Stimulated activated CD4-positive, alpha-beta T cell treated with anti-CD3 and anti-CD28 coated beads, Interleukin-4, amount 100 ng/mL, for 1 hour (primary cell): ENCODE data around the gene PIGK.
"Not testable (repeated sequence)": the region's sequence is repeated elsewhere in the genome, so short reads cannot be mapped to it uniquely, and the experiment has no call there.

ENCODE experiments used
- DNase-seq: peaks from one replicate; pipeline ENCODE4 v3.0.0-alpha.2; 2020

Gene PIGK

DNA sequence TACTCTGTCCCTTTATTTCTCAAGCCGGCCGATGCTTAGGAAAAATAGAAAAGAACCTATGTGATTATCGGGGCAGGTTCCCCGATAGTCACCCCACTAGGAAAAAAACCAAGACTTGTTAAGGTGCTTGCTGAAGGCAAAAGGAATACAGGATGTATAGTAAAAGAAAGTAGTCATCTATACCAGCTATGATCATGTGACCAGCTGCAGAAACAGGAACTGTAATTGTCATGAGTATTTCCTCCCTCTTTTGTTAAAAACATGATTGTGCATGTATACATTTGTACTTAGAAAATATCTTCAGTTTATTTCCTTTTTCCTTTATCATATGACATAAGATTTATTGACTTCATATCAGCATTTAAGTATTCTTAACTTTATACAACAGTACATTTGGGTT is 30.5 kb downstream of the PIGK start:
- DNase-seq = no peak

DNA sequence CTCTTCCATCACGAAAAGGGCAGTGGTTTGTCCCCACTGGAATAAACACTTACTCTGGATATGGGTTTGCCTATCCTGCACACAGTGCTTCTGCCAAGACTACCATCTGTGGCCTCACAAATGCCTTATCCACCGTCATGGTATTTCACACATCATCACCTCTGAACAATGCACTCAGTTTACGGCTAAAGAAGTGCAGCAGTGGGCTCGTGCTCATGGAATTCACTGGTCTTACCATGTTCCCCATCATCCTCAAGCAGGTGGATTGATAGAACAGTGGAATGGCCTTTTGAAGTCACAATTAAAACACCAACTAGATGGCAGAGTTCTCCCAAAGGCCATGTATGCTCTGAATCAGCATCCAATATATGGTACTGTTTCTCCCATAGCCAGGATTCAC is 32.3 kb downstream of the PIGK start:
- DNase-seq = not testable (repeated sequence)

DNA sequence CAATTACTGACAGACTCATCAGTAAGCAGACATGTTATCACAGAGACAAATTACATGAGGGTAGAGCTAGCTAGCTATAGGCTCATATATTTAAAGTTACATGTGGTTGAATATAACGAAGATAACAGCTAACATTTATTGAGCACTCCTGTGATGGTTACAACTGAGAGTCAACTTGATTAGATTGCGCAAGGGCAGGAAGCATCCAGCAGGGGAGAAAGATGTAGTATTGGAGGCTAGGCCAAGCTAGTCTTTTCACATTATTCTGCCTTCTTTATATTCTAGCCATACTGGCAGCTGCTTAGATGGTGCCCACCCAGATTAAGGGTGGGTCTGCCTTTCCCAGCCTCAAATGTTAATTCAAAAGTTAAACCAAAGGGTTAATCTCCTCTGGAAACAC is 37.1 kb downstream of the PIGK start:
- DNase-seq = no peak

DNA sequence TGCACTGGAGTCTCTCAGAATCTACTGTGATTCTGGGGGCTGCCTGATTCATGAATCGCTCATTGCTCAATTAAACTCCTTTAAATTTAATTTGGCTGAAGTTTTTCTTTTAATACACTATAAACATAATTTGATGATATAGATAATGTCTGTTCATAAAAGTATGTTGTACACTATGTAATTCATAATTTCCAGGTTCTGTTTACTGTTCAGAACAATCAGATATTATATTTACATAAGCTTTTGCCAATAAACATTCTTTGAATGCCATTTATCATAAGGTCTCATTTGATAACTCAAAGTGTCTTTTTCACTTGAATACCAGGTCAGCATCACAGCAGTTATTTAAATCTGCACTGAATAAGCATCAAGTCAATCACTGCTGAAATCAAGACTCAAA is 39.6 kb downstream of the PIGK start:
- DNase-seq = no peak

DNA sequence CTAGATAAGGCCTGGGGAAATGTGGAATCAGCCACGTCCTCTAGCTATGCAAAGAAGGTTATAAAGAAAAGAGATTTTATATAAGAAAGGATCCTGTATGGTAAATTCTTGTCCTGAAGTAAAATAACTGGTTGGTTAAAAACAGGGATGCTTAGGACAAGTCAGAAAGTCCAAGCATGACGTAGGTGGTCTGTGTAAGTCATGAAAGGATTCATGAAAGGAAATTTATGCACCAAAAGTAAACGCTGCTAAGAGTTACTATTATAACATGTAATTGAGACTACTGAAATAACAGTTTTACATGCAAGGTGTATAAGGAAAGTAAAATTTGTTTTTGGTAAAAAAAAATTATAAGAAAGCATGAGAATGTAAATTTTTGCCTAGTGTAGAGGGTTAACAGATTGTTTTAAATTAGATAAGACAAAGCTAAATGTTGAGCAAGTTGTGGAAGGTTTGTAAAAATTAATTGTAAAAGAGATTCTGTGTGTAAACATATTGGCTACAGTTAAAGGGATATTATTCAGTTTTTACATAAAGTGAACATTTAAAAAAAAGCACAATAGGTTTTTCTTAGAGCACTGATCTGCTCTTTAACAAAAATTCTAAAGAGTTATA is 43.9 kb downstream of the PIGK start:
- no peak for DNase-seq

DNA sequence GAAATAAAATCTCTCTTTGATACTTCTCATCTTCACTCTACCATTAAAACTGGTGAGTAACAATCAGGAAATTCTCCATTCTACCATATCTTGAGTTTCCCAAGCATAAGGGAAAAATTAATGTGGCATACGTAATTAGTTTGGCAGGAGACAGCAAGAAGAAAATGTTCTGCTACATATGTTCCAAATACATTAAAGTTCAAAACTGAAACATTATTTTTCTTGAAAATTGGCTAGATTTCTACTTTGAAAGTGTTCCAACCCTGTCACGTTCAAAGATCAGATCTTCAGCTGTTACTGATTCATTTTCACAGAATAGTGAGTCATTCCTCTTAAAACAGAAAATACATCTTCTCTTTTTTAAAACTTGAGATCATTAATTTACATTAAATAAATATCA is 48.5 kb downstream of the PIGK start:
- no peak for DNase-seq

DNA sequence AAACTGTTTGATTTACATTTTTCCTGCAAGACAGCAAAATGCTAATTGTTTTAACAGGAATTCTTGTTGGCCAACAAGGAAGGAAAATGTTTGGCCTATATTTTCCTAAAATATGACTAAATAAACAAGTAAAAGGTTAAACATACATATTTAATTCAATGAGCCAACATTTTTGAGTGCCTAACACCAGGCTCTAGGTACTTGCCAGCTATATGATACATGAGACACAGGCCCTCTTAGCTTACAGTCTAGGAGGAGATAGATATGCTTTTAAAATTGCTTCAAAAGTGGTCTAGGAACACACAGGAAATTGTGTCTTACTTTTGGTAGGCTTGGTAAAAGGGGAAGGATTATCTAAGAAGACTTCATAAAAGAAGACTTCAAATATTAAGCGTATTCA is 50.9 kb downstream of the PIGK start:
- DNase-seq = no peak

DNA sequence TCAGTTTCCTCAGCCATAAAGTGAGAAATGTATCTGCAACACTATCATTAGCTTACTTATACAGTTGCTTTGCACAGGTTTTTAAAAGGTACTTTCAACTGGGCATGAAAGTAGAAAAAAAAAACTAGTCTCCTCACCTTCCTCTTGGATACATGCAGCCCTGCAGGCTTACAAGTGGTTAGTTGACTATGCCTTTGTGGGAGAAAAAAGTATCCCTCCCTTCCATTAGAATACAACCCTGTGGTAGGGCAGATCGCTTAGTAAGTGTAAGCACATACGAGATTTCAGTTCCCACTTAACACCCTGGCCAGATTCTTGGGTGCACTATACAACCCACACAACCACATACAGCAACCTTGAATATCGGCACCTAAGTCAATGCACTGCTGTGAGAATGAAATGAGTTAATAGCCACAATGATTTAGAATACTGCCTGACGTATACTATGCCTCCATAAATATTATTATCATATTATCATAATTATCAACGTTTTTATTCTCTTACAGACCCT is 54.7 kb downstream of the PIGK start:
- DNase-seq = no peak

DNA sequence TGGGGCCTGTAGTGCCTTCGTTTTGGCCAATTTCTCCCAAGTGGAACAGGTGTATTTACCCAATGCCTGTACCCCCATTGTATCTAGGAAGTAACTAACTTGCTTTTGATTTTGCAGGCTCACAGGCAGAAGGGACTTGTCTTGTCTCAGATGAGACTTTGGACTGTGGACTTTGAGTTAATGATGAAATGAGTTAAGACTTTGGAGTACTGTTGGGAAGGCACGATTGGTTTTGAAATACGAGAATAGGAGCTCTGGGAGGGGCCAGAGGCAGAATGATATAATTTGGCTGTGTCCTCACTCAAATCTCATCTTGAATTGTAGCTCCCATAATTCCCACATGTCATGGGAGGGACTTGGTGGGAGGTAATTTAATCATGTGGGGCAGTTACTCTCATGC is 59.5 kb downstream of the PIGK start:
- not testable (repeated sequence) for DNase-seq

DNA sequence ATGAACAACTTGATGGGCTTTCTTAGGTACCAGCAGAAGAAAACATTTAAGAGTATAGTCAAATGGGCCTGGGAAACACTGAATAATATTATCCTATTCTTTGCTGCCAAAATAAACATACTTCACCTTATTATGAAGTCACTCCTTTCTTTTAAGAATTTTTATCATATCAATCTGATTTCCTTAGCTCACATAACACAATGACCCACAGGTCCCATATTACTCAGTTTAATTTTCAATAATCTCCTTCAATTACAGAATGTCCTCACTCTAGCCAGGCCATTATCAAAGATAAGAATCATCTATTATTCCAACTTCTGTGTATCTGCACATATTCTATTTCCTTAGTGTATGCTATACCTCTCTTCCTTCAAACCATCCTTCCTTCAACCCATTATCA is 63.0 kb downstream of the PIGK start:
- DNase-seq = no peak

DNA sequence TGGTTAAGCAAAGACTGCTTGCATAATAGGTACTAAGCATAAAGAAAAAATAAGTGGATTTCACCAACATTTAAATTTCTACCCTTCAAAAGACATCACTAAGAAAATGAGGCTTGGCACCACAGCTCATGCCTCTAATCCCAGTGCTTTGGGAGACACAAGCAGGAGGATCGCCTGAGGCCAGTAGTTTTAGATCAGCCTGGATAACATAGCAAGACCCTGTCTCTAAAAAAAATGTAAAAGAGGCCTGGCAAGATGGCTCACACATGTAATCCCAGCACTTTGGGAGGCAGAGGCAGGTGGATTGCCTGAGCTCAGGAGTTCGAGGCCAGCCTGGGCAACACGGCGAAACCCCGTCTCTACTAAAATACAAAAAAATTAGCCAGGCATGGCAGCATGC is 73.0 kb downstream of the PIGK start:
- DNase-seq = no peak

DNA sequence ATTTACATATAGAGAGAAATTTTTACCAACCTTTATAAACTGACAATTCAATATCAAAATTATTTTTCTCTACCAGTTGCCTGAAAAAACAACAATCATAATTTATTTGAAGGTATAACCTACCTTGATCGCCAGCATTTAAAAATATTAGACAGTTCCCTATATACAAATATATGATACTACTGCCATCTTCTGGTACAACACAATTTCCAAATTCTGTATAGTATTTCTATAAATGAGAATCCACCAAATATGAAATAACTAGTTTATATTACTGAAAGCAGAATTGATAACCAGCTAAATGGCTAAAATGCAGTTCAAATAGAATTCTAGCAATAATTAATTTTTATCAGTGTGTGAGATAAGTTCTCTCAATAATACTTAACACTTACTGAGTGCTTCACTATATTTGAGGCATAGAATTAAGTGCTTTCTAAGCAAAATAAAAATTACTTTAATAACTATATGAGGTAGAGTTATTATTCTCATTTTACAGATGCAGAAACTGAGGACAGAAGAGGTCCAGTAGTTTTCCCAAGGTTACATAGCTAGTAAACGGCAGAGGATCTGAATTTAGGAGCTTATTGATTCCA is 75.6 kb downstream of the PIGK start:
- no peak for DNase-seq

DNA sequence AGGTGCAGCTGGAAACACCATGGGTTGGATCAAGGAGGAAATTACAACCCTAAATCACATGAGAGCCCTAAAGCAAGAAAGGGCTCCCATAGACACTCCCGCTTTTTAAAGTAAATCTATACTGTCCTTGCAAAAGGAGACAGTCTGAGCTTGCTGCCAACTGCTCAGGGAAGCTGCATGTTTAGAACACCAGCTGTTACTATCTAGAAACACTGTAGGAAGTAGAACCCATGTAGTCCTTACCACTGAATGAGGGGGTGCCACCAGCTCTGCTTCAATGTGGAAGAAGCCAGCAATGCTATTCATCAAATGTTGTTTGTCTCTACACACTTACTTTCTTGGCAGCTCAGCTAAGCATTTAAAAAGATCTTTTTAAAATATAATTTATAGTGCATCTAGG is 79.8 kb downstream of the PIGK start:
- no peak for DNase-seq

DNA sequence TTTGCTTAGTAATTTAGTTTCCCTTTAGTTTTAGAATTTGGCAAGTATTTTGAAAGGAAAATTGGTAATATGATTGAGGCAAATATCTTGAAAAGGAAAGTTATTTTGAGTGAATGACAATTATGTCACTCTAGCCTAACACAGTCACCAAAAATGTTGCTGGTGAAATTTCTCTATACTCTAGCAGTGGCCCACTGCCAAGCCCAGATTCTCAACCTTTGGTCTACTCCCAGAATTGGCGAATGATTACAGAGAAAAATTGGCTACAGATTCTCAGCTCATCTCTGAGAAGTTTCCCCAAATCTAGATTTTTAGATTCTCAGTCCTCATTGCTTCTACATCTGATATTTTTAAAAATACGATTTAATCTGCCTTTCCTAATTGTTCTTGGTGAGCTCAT is 84.9 kb downstream of the PIGK start:
- DNase-seq = no peak

DNA sequence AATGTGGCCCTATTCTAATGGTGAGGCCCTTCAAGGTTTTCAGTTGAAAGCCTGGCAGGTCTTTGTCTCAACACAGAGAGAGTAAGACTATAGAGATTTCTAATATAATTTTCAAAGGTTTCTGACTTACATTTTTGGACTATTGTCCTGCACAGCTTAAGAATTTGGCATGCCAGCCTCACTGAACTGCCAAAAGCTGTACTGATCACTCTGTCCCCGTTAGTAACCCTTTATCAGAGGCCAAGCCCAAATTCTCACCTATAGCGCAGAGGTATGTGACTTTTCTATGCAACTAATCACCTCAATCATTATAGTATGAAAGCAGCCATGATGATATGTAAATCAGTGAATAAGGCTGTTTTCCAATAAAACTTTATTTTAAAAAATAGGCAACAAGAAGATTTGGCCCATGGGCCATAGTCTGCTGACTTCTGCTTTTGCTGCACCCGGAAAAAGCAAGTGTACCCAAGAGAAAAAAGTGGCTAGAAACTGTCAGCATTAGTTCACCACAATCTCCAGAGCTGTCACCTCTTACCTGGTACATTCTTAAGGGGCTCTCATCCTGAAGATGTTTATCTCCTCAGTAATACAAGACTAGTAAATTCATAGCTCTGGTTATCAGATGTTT is 85.4 kb downstream of the PIGK start:
- DNase-seq = no peak

DNA sequence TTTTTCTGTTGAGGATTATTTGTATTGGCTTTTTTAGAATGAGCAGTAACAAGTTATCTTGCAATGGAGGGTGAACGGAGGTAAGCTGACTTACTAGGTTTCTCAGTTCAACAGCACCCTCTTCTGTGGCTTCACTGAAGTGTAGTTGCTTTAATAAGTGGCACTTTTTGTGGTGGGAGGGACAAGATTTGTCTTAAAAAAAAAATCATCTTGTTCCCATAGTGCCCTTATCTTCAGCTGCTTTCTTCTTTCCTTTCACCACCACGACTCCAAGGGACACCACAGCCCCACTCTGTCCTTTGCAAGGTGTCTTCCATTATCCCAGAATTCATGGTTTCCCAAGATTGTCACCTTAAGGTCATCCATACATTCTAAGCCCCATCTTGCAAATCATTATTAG is 92.9 kb downstream of the PIGK start:
- DNase-seq = no peak

DNA sequence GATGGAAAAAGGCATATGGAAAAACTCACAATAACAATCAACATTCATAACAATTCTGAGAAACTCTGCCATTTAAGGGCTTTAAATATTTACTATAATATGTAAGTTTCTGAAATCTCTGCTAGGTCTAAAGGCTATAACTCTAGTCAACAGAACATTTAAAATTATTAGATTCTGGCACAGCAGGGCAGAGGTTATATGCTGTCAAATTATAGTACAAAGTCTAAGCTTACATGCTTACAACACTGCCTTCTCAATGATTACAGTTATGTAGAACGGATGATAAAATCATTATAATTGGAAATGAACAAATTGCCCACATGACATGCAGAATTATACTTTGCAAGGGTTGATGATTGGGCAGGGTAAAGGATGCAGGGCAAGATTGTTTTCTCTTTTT is 97.7 kb downstream of the PIGK start:
- no peak for DNase-seq

DNA sequence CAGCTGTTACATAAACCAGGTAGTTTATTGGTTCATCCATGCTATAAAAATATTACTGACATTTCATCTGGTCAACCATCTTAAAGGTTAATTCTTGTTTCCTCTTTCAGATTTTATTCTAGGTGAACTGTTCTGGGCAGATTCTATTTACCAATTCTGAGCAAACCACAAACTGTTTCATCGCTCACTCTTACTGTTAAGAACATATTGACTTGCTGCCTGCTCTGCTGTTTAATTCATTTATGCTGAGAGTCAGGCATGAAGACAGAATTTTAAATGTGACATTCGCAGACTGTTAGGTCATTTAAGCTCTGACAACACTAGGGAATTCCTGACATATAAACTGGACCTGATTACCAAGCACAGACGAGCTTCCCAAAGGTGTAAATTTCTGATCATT is 98.3 kb downstream of the PIGK start:
- DNase-seq = no peak

DNA sequence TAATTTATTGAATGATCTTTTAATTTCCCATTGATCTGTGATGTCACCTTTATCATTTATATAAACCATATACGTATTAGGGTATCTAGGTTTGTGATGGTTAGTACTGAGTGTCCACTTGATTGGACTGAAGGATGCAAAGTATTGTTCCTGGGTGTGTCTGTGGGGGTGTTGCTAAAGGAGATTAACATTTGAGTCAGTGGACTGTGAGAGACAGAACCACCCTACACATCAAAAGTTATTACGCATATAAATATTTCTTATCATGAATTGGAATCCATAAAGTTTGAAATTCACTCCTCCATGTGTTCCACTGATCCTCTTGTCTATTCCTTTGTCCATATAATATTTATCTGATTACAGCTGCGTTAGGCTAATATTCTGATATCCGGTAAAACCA is 100.5 kb downstream of the PIGK start:
- DNase-seq = no peak

DNA sequence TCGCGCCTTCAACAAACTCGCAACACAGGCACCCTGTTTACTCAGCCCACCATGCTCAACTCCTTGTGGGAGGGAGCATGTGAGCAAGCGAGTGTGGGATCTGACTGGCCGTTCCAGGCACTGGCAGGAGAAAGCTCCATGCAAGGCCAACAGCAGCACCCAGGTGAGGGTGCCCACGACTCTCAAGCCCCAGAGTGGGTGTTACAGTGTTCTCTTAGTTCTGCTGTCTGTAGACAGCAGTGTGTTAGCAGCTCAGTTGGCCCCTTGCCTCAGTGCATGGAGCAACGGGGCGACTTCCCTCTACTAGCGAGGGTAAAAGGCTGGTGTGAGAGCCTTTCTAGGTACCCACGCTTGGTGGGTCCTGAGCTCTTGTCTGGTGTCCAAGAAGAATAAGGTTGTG is 114.6 kb downstream of the PIGK start:
- DNase-seq = no peak

DNA sequence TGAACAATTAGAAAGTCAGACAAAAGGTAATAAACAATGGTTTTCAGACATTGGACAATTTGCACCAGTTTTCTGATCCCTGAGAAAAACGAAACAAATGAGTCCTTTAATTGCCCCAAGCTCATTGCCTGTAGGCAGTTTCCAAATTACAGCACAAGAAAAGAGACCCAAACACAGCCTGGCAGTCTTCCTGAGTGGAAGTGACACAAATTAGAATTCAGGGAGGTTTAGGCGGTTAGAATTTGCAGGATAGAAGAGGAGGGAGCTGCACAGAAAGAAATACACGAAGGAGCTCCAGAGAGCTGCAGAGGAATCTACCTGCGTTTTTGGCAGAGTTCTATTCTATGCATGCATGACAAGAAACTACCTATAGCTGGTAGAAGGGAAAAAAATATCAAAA is 115.7 kb downstream of the PIGK start:
- DNase-seq = no peak

DNA sequence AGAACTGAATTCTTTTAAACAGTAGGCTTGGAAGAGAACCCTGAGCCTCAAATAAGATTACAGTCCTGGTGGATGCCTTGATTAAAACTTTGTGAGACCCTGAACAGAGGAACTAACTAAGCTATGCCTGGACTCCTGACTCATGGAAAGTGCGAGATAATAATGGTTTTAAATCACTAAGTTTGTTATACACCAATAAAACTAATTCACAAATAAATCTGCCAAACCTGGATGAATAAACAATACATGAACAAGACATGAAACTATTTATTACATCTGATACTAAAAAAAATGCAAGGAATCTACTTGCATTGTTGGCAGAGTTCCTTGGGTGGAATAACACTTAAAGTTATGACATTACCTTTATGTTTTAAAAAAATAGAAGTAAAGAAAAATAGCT is 118.4 kb downstream of the PIGK start:
- DNase-seq = no peak

DNA sequence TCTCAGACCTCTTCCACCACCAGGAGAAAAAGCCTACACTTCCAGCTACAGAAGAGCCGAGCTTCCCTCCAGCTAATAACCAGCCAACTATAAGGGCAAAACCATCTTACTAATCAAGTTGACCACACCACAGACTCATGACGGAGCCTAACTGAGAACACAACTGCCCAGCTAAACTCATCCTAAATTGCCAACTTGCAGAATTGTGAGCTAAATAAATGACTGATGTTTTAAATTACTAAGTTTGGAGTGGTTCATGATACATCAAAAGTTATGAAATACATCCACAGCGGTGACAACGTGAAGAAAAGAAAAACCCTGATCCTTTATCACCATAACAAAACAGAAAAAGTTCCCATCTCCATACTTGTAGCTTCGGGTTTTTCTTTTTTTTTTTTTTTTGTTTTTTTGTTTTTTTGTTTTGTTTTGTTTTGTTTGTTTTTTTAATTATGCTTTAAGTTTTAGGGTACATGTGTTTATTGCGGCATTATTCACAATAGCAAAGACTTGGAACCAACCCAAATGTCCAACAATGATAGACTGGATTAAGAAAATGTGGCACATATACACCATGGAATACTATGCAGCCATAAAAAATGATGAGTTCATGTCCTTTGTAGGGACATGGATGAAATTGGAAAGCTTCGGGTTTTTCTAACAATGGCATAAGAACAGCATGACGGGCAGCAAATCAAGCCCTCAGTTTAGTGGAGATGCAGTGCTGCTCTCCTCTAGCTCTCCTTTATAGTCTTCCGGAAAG is 122.6 kb downstream of the PIGK start:
- no peak for DNase-seq

DNA sequence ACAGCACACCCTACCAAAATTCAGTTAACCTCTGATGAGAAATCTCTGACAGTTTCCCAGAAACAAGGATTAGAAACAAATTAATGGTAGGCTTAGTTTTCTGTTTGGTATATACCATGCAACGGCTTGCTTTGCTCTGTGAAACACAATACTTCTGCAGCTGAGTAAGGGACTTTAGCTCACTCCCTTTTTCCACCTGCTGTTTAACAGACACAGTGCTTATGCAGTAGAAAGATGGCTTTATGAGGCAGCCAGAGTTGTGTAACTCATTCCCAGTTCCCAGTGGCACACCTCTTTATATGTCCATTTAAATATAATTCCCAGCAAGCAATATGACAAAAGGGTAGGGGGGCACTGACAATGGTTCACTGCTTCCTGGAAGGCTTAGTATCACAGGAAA is 124.0 kb downstream of the PIGK start:
- no peak for DNase-seq
